CD4-positive, alpha-beta T cell (primary cell): ENCODE measurements around the gene CXorf66. TPM values are rescaled to one million over a fixed set of nuclear protein-coding genes. Genes with fewer than 3 reads are reported as not detected.

Experiments used
- ATAC-seq: fragments of 200-7000 bp; cut with Tn5 transposase; one replicate; pipeline ENCODE4 v1.10.0; 2022; ENCODE audit warnings: mild to moderate bottlenecking; ENCODE audit not compliant: poor library complexity
- CTCF ChIA-PET: fragments of 350-600 bp; sonication (Branson Sonifier 250); formaldehyde crosslinking; loops from one replicate; lab custom pipeline; 2021; ENCODE audit warnings: antibody characterized with exemption, inconsistent platforms; lab: Charles Lee
- POLR2A ChIA-PET: fragments of 350-600 bp; sonication (Branson Sonifier 250); formaldehyde crosslinking; loops from one replicate; lab custom pipeline; 2021; ENCODE audit warnings: antibody characterized with exemption, inconsistent platforms; lab: Charles Lee
- DNase-seq, 14 experiments: peaks; one replicate each; pipeline ENCODE4 v3.0.0-alpha.2; 2013 to 2020; ENCODE audit warnings: mixed read lengths in 2 of 14
- H3K27ac ChIP-seq, 2 donors: one replicate each; pipeline versions ENCODE4 v1.5.1 to v1.7.0; 2013; ENCODE audit warnings: low read length in 2 of 2, low read depth in 1 of 2, mild to moderate bottlenecking in 1 of 2
- H3K27me3 ChIP-seq, 2 experiments: 1 replicate in 1 of 2; 2 replicates in 1 of 2; pipeline versions ENCODE4 v1.6.1 to v1.7.0; 2013; ENCODE audit warnings: low read length in 2 of 2, control low read depth in 1 of 2, mild to moderate bottlenecking in 1 of 2, moderate library complexity in 1 of 2; ENCODE audit not compliant: insufficient read depth in 2 of 2, control insufficient read depth in 1 of 2
- H3K36me3 ChIP-seq: one replicate; pipeline ENCODE4 v1.6.1; 2013; ENCODE audit warnings: low read length, control low read depth; ENCODE audit not compliant: insufficient read depth
- H3K4me1 ChIP-seq: one replicate; pipeline ENCODE4 v1.6.1; 2013; ENCODE audit warnings: low read length, control low read depth; ENCODE audit not compliant: insufficient read depth
- H3K4me3 ChIP-seq: one replicate; pipeline ENCODE4 v1.5.1; 2013; ENCODE audit warnings: mild to moderate bottlenecking, low read length, moderate library complexity
- H3K9me3 ChIP-seq, 2 experiments: 1 replicate in 1 of 2; 2 replicates in 1 of 2; pipeline versions ENCODE4 v1.6.1 to v1.7.0; 2013; ENCODE audit warnings: low read length in 2 of 2, mild to moderate bottlenecking in 2 of 2, control low read depth in 1 of 2, moderate library complexity in 1 of 2; ENCODE audit not compliant: control insufficient read depth in 1 of 2, insufficient read depth in 1 of 2
- H3K27ac Mint-ChIP-seq: one replicate; pipeline ENCODE4 v1.8.0; 2020; ENCODE audit warnings: mixed read lengths
- H3K27me3 Mint-ChIP-seq: one replicate; pipeline ENCODE4 v1.8.0; 2021; ENCODE audit warnings: mixed read lengths
- H3K36me3 Mint-ChIP-seq: one replicate; pipeline ENCODE4 v1.8.0; 2021; ENCODE audit warnings: low read depth, mixed read lengths
- H3K4me1 Mint-ChIP-seq: one replicate; pipeline ENCODE4 v1.8.0; 2021; ENCODE audit warnings: low read depth, mixed read lengths
- H3K4me3 Mint-ChIP-seq: one replicate; pipeline ENCODE4 v1.8.0; 2020; ENCODE audit warnings: mild to moderate bottlenecking, mixed read lengths
- H3K9me3 Mint-ChIP-seq: one replicate; pipeline ENCODE4 v1.8.0; 2020; ENCODE audit warnings: mixed read lengths
- intact Hi-C, 2 experiments: fragments of 100-400 bp; cut with DNase I in 1 of 2; cut with micrococcal nuclease in 1 of 2; formaldehyde crosslinking; loops; one replicate each; pipeline versions ENCODE4 v1.15.1 to v1.9.0; 2023 to 2025; cut with DNase I, micrococcal nuclease
- total RNA-seq, 174 experiments: library from RNA in 2 of 174; stranded (reverse) in 2 of 174; gene quantifications; one replicate each; pipeline ENCODE4 v1.2.3 and lab custom pipeline; 2021 to 2026
- TF ChIP-seq, protein P1 (sequence below): fragments of 200-600 bp; IDR thresholded peaks from one replicate; pipeline ENCODE4 v1.8.0; 2022; ENCODE audit warnings: antibody characterized with exemption, mild to moderate bottlenecking

CXorf66 gene
- total RNA-seq, 2 experiments from 2014 or later: not detected

DNA sequence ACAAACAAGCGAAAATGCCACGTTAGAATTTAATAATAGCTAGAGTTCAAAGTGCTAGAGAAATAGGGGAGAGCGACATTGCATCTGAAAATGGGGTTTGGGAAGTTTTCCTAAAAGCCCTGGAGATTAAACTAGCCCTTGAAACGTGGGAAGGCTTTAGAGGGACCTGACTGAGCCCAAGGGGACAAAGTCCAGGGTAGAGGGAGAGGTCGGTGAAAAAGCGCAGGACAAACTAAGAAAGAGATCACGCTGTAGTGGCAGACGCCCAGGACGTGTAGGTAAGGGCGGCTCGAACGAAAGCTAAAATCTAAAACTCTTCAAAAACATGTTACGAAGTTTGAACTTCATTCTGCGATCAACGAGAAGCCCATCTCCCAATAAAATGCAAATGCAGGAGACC, 31.4 kb downstream of the CXorf66 start:
- H3K27me3 ChIP-seq: no peaks in the 10 kb centered on the region
- TF ChIP-seq, protein P1, sequence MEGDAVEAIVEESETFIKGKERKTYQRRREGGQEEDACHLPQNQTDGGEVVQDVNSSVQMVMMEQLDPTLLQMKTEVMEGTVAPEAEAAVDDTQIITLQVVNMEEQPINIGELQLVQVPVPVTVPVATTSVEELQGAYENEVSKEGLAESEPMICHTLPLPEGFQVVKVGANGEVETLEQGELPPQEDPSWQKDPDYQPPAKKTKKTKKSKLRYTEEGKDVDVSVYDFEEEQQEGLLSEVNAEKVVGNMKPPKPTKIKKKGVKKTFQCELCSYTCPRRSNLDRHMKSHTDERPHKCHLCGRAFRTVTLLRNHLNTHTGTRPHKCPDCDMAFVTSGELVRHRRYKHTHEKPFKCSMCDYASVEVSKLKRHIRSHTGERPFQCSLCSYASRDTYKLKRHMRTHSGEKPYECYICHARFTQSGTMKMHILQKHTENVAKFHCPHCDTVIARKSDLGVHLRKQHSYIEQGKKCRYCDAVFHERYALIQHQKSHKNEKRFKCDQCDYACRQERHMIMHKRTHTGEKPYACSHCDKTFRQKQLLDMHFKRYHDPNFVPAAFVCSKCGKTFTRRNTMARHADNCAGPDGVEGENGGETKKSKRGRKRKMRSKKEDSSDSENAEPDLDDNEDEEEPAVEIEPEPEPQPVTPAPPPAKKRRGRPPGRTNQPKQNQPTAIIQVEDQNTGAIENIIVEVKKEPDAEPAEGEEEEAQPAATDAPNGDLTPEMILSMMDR: no peak
- H3K36me3 ChIP-seq: no peaks in the 10 kb centered on the region
- H3K4me1 ChIP-seq: peaks cover 13% of the 10 kb centered on the region
- Mint-ChIP-seq H3K4me1 (peaks cover 25% of the 10 kb centered on the region), H3K4me3 (peak overlapping the region; percentile 95), H3K9me3 (no peaks in the 10 kb centered on the region), H3K36me3 (peaks cover 10% of the 10 kb centered on the region), H3K27me3 (no peaks in the 10 kb centered on the region), H3K27ac (peak overlapping the region; percentile 97)
- ATAC-seq (no peak), DNase-seq (peak in 1 of 14 experiments; percentile 4)
- ChIA-PET CTCF (no interaction called here), POLR2A (no interaction called here)
- peak overlapping the region in 1 of 2 donors; percentile 40 for H3K27ac ChIP-seq
- no peaks in the 10 kb centered on the region for H3K9me3 ChIP-seq
- intact Hi-C loops: loop anchor here in 1 of 2 experiments (10.0 kb wide), 1 partner anchor 119 kb away; no protein-coding TSS in a partner anchor
- H3K4me3 ChIP-seq: peak overlapping the region; percentile 74

DNA sequence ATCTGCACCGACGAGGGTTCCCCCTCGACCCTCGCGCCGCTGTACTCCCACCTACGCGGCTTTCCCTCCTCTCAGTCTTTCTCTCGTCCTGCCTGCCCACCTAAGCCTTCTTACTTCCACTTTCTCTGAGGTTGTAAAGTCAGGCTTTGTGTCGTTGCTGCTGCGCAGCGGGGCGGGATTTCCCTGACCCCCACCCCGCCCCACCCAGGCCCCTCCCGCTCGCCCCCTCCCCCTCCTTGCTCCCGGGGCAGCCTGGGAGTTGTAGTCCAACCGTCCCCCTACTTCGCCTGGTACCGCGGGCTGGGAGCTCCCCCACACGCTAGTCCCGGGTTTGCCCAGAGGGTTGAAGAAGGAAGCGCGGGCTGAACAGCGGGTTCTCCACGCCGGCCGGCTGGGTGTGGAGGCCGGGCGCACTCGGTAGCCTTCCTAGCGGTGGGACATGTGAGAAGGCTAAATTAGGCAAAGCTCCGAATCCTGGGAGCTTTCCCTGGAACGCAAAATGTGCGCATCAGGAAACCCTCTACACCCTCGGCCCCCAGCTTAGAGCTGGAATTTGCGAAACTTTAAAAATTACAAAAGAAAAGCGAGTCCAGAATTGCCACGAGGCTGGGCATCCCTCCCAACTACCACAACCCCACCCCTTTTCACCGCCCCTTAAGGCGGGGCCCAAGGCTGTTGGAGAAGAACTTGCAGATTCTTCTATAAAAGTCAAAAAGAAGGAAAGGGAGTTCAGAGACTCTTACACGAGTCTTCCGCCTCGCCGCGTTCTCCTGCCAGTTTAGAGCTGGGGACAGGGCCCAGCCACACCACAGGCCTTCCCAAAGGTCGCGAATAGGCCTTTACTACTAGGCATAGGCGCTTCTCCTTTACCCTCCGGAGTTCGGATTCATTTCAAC, 32.2 kb downstream of the CXorf66 start, which contains the start of gene ATP11C:
ATP11C (minus strand) TSS at position 153 of the 896 bp plus-strand sequence. CDS start 1,011 bp downstream, outside the sequence.
- CTCF ChIA-PET: no interaction called here

More for the DNA sequence above, 32.2 kb downstream of the CXorf66 start, which contains the start of gene ATP11C:
- Mint-ChIP-seq H3K36me3 (peaks cover 10% of the 10 kb centered on the region), H3K4me1 (peaks cover 32% of the 10 kb centered on the region), H3K4me3 (peak within 1 kb of the TSS; percentile 95), H3K9me3 (no peaks in the 10 kb centered on the region), H3K27ac (peak within 1 kb of the TSS; percentile 97), H3K27me3 (no peaks in the 10 kb centered on the region)
- DNase-seq: peak; percentile 69 to 91 (median 78)
- intact Hi-C loops: loop anchor here in 1 of 2 experiments (10.0 kb wide), 1 partner anchor 118 kb away; no protein-coding TSS in a partner anchor
- no peaks in the 10 kb centered on the region for H3K36me3 ChIP-seq
- POLR2A ChIA-PET: interaction anchor here (0.6 to 1.2 kb wide), 2 partner anchors 18 to 35 kb away, joined by 3 read pairs; no protein-coding TSS in a partner anchor
- no peaks in the 10 kb centered on the region for H3K27me3 ChIP-seq
- ATAC-seq: peak; percentile 82
- TF ChIP-seq, protein P1: no peak
- H3K9me3 ChIP-seq: no peaks in the 10 kb centered on the region
- H3K4me3 ChIP-seq: peak within 1 kb of the TSS; percentile 78
- H3K4me1 ChIP-seq: peaks cover 13% of the 10 kb centered on the region
- H3K27ac ChIP-seq: peak within 1 kb of the TSS; percentile 72 to 89
